K562 (cell line): ENCODE data around the gene GALNT7. TPM values are rescaled to one million over a fixed set of nuclear protein-coding genes. Genes with fewer than 3 reads are reported as not detected.

Experiments used
- ARHGAP35 ChIP-seq: fragments of 450-650 bp; IDR thresholded peaks from 2 replicates; pipeline ENCODE4 v1.6.1; 2018; ENCODE audit not compliant: partially characterized antibody
- BCLAF1 ChIP-seq, 2 experiments: fragments of 450-650 bp in 1 of 2; IDR thresholded peaks; 2 replicates each; pipeline ENCODE4 v1.6.1; 2011 to 2017; ENCODE audit warnings: low read depth in 2 of 2, antibody characterized with exemption in 1 of 2, borderline replicate concordance in 1 of 2, low read length in 1 of 2, mild to moderate bottlenecking in 1 of 2, mixed read lengths in 1 of 2; ENCODE audit not compliant: control insufficient read depth in 1 of 2
- FOXM1 ChIP-seq, 2 experiments: fragments of 450-650 bp in 1 of 2; sonication (generic) in 1 of 2; formaldehyde crosslinking in 1 of 2; IDR thresholded peaks; 2 replicates each; pipeline versions ENCODE4 v1.6.1 to v1.9.0; 2017 to 2022; ENCODE audit warnings: low read depth in 2 of 2, mild to moderate bottlenecking in 2 of 2, missing genetic modification reagents in 1 of 2, moderate library complexity in 1 of 2
- JUN ChIP-seq, 2 experiments: sonication (generic) in 1 of 2; formaldehyde crosslinking in 1 of 2; IDR thresholded peaks; 2 replicates each; pipeline versions ENCODE4 v1.6.1 to v1.8.0; 2012 to 2022; ENCODE audit warnings: borderline replicate concordance in 2 of 2, mild to moderate bottlenecking in 2 of 2, improper control_type of control experiment in 1 of 2, low read depth in 1 of 2, low read length in 1 of 2, missing genetic modification reagents in 1 of 2
- KDM1A ChIP-seq, 2 experiments: fragments of 450-650 bp; IDR thresholded peaks; 2 replicates each; pipeline ENCODE4 v1.6.1; 2016; ENCODE audit warnings: mild to moderate bottlenecking in 2 of 2
- L3MBTL2 ChIP-seq: fragments of 450-650 bp; IDR thresholded peaks from 2 replicates; pipeline ENCODE4 v1.6.1; 2016; ENCODE audit warnings: mild to moderate bottlenecking, moderate library complexity
- MEIS2 ChIP-seq: fragments of 450-650 bp; IDR thresholded peaks from 2 replicates; pipeline ENCODE4 v1.6.1; 2014; ENCODE audit warnings: mild to moderate bottlenecking; ENCODE audit not compliant: partially characterized antibody
- POLR2AphosphoS5 ChIP-seq: IDR thresholded peaks from 2 replicates; pipeline ENCODE4 v1.6.1; 2011; ENCODE audit warnings: mild to moderate bottlenecking, low read depth, low read length, moderate library complexity; ENCODE audit not compliant: control insufficient read depth, insufficient read depth
- RFX1 ChIP-seq: fragments of 450-650 bp; IDR thresholded peaks from 2 replicates; pipeline ENCODE4 v1.6.1; 2016; ENCODE audit warnings: mild to moderate bottlenecking, moderate library complexity
- RNF2 ChIP-seq: sonication (generic); IDR thresholded peaks from 2 replicates; pipeline ENCODE4 v1.6.1; 2016
- STAT5A ChIP-seq: IDR thresholded peaks from 2 replicates; pipeline ENCODE4 v1.6.1; 2012; ENCODE audit warnings: low read length, inconsistent platforms, borderline replicate concordance
- TAF9B ChIP-seq: fragments of 450-650 bp; IDR thresholded peaks from 2 replicates; pipeline ENCODE4 v1.6.1; 2018; ENCODE audit warnings: mild to moderate bottlenecking; ENCODE audit not compliant: partially characterized antibody
- TCF7 ChIP-seq: sonication (generic); IDR thresholded peaks from 2 replicates; pipeline ENCODE4 v1.6.1; 2016; ENCODE audit warnings: antibody characterized with exemption, borderline replicate concordance
- THAP12 ChIP-seq: fragments of 250-450 bp; sonication (Bioruptor Pico); IDR thresholded peaks from 2 replicates; pipeline ENCODE4 v1.9.0; 2021; ENCODE audit warnings: mild to moderate bottlenecking, inconsistent platforms
- polyA plus RNA-seq, 8 experiments: library from polyadenylated mRNA; depleted of rRNA in 4 of 8; stranded (reverse) in 5 of 8; unstranded in 3 of 8; fragments of >200 nt; fragmentation: Nextera tagmentation in 2 of 8; fragmentation: Illumina TruSeq in 1 of 8; extraction: Ambion mirVana in 2 of 8; extraction: Trizol in 1 of 8; gene quantifications; 2 replicates each; pipeline versions ENCODE4 v1.2.1 to v1.2.3, GENCODE V29; 2011 to 2014; ENCODE audit warnings: inconsistent platforms in 1 of 8, missing spikeins in 1 of 8
- total RNA-seq, 7 experiments: library from RNA; depleted of rRNA in 6 of 7; stranded (reverse); fragments of >200 nt in 6 of 7; fragmentation: Illumina TruSeq in 2 of 7; extraction: Trizol in 2 of 7; gene quantifications; 2 replicates each; pipeline versions ENCODE4 v1.2.1 to v1.2.3, GENCODE V29; 2011 to 2021; ENCODE audit warnings: low replicate concordance in 1 of 7
- TF ChIP-seq, protein P1 (sequence below): fragments of 450-650 bp; IDR thresholded peaks from 2 replicates; pipeline ENCODE4 v1.6.1; 2016; ENCODE audit warnings: low read depth, mild to moderate bottlenecking, moderate library complexity

GALNT7 gene
- total and polyA plus RNA-seq, 9 of the 15 experiments (the other 6 are each of a cell fraction or from before 2014, with no cell fraction given) = 16.7 to 38.7 (median 31.1) TPM

GRCh38 chr4:173252024-173252935, 83.7 kb downstream of the GALNT7 start (continued):
- TF ChIP-seq BCLAF1 (IDR thresholded peaks at IDR 0.05; ENCODE audit: borderline replicate concordance in 1 of 2, control insufficient read depth in 1 of 2, low read depth in 2 of 2, low read length in 1 of 2) (no peak; a peak in 1 of 4 replicates), ARHGAP35 (peak; percentile 49), FOXM1 (IDR thresholded peaks at IDR 0.05; ENCODE audit: low read depth) (peak; percentile 64), FOXM1 (CRISPR knock-in tag; IDR thresholded peaks at IDR 0.05; ENCODE audit: low read depth) (no peak), TCF7 (peak; percentile 90; the same call in 1 of the 2 replicates), KDM1A (IDR thresholded peaks at IDR 0.05) (peak; percentile 73 to 79; a peak in 3 of 4 replicates), RFX1 (no peak), TAF9B (peak; percentile 83), JUN (IDR thresholded peaks at IDR 0.05; ENCODE audit: borderline replicate concordance, low read depth, low read length) (peak; percentile 94), JUN (CRISPR knock-in tag; IDR thresholded peaks at IDR 0.05; ENCODE audit: borderline replicate concordance) (peak; percentile 95; the same call in 1 of the 2 replicates), RNF2 (peak; percentile 82), POLR2AphosphoS5 (peak; percentile 88), THAP12 (no peak), STAT5A (peak; percentile 74; the same call in 1 of the 2 replicates), MEIS2 (peak; percentile 99), L3MBTL2 (0 out of 2 replicates have a peak, but pooled peaks have one; percentile 13)
- TF ChIP-seq, protein P1, sequence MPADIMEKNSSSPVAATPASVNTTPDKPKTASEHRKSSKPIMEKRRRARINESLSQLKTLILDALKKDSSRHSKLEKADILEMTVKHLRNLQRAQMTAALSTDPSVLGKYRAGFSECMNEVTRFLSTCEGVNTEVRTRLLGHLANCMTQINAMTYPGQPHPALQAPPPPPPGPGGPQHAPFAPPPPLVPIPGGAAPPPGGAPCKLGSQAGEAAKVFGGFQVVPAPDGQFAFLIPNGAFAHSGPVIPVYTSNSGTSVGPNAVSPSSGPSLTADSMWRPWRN = peak; percentile 88
